Body of pancreas (tissue), 4 donors: ENCODE data around the gene IGF2BP1. TPM values are rescaled to one million over a fixed set of nuclear protein-coding genes. Genes with fewer than 3 reads are reported as not detected.

Source experiments
- ATAC-seq: fragments of 150-250 bp; one replicate; pipeline ENCODE4 v1.9.1; 2016
- DNase-seq, 4 donors: peaks; one replicate each; pipeline ENCODE4 v3.0.0-alpha.2; 2019
- H3K27ac ChIP-seq, 4 donors: fragments of 200-600 bp; sonication (generic); 1 replicate in 3 of 4; 2 replicates in 1 of 4; pipeline versions ENCODE4 v1.5.1 to v1.6.1; 2016 to 2019; ENCODE audit warnings: mild to moderate bottlenecking in 1 of 4, mixed read lengths in 1 of 4, moderate library complexity in 1 of 4
- H3K27me3 ChIP-seq, 2 donors: fragments of 200-600 bp; sonication (generic); one replicate each; pipeline ENCODE4 v1.6.0; 2016; ENCODE audit warnings: mild to moderate bottlenecking in 1 of 2
- H3K36me3 ChIP-seq, 2 donors: fragments of 200-600 bp; sonication (generic); replicated peaks in 1 of 2; 2 replicates each; pipeline ENCODE4 v1.5.1; 2016; ENCODE audit warnings: low read depth in 2 of 2; ENCODE audit not compliant: insufficient read depth in 1 of 2
- H3K4me1 ChIP-seq: fragments of 200-600 bp; sonication (generic); one replicate; pipeline ENCODE4 v1.6.0; 2016
- H3K4me3 ChIP-seq, 2 donors: fragments of 200-600 bp; sonication (generic); 1 replicate in 1 of 2; 2 replicates in 1 of 2; pipeline ENCODE4 v1.5.1; 2016 to 2019
- H3K9me3 ChIP-seq, 3 donors: fragments of 200-600 bp; sonication (generic); 1 replicate in 2 of 3; 2 replicates in 1 of 3; pipeline ENCODE4 v1.5.1; 2016
- CTCF ChIP-seq, 7 experiments: fragments of 450-650 bp in 4 of 7; fragments of 200-600 bp in 3 of 7; sonication (generic) in 3 of 7; IDR thresholded peaks; one replicate each; pipeline ENCODE4 v1.5.1; 2016 to 2019; ENCODE audit warnings: antibody characterized with exemption in 7 of 7
- POLR2A ChIP-seq, 3 donors: fragments of 450-650 bp; IDR thresholded peaks; one replicate each; pipeline ENCODE4 v1.6.1; 2016; ENCODE audit warnings: antibody characterized with exemption in 3 of 3, mild to moderate bottlenecking in 2 of 3
- WGBS, 2 donors: methylation state at CpG; one replicate each; pipeline ENCODE4 v1.1.5; 2017; 5-methylcytosine and 5-hydroxymethylcytosine counted together
- intact Hi-C: fragments of 100-400 bp; cut with DNase I; formaldehyde crosslinking; loops from one replicate; pipeline ENCODE4 v1.15.1; 2023
- total RNA-seq, 2 donors: library from RNA; depleted of rRNA; stranded (reverse); fragments of >200 nt; gene quantifications; one replicate each; pipeline ENCODE4 v1.1.0, GENCODE V29; 2016

The IGF2BP1 gene
- total RNA-seq, 2 donors from 2014 or later, result not detected

DNA sequence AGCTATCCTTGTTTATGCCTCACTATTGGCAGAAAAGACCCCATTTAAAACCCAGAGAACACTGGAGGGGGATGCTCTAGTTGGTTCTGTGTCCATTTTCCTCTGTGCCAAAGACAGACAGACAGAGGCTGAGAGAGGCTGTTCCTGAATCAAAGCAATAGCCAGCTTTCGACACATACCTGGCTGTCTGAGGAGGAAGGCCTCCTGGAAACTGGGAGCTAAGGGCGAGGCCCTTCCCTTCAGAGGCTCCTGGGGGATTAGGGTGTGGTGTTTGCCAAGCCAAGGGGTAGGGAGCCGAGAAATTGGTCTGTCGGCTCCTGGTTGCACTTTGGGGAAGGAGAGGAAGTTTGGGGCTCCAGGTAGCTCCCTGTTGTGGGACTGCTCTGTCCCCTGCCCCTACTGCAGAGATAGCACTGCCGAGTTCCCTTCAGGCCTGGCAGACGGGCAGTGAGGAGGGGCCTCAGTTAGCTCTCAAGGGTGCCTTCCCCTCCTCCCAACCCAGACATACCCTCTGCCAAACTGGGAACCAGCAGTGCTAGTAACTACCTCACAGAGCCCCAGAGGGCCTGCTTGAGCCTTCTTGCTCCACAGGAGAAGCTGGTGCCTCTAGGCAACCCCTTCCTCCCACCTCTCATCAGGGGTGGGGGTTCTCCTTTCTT, 56.1 kb downstream of the IGF2BP1 start:
- no peak for DNase-seq
- intact Hi-C loops, result no loop called here
- WGBS, 2 donors, result 56 to 69% methylated on average over 2 to 6 of the region's 6 CpGs

DNA sequence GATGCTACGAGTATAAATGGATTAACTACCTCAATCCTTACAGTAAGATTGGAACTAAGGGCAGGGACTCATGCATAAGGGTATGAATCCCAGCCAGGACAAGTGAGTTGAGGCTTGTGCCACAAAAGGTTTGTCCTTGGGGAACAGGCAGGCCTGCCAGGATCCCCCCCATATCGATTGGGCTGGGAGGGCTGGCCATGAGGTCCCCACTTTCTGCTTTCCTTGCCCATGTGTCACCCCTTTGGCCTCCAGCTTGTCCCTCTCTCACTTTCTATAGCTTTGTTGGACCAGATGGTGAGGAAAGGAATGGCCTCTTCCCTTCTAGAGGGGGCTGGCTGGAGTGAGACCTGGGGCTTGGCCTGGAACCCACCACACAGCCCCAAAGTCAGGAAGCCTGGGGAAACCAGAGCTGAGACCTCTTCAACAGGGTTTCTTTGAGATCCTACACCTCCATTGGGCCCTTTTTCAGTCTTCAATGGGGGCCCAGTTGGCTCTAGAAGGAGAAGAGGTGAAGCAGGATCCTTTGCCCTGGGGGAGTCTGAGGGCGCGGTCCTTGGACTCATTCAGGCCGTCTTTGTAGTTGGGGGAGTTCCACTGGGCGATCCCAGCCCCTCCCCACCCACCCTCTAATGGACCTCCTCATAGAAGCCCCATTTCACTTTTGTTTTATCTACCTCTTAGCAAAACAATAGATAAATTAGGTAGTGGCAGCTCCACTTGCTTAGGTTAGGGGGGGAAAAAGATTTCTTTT, 57.3 kb downstream of the IGF2BP1 start:
- DNase-seq (no peak), ATAC-seq (no peak)
- WGBS, 2 donors, result 78 to 95% methylated on average over 5 to 6 of the region's 6 CpGs
- intact Hi-C loops, result no loop called here
- H3K27ac ChIP-seq, result no peak overlapping the region
- no peak overlapping the region for H3K4me3 ChIP-seq
- H3K36me3 ChIP-seq, result no peaks in the 10 kb centered on the region
- TF ChIP-seq POLR2A (IDR thresholded peaks at IDR 0.05) (no peak), CTCF (IDR thresholded peaks at IDR 0.05) (no peak)
- H3K27me3 ChIP-seq, result no peaks in the 10 kb centered on the region
- no peaks in the 10 kb centered on the region for H3K4me1 ChIP-seq
- no peaks in the 10 kb centered on the region for H3K9me3 ChIP-seq

More for the DNA sequence above, 56.1 kb downstream of the IGF2BP1 start:
- H3K36me3 ChIP-seq, result no peaks in the 10 kb centered on the region
- H3K27me3 ChIP-seq, result no peaks in the 10 kb centered on the region
- TF ChIP-seq CTCF (IDR thresholded peaks at IDR 0.05) (no peak), POLR2A (IDR thresholded peaks at IDR 0.05) (no peak)
- no peak overlapping the region for H3K4me3 ChIP-seq
- H3K4me1 ChIP-seq, result no peaks in the 10 kb centered on the region
- H3K27ac ChIP-seq, result no peak overlapping the region
- no peaks in the 10 kb centered on the region for H3K9me3 ChIP-seq
- no peak for ATAC-seq

- Histone ChIP-seq H3K9me3 (no peaks in the 10 kb centered on the region), H3K27me3 (no peaks in the 10 kb centered on the region), H3K27ac (no peak overlapping the region), H3K4me3 (no peak overlapping the region), H3K36me3 (no peaks in the 10 kb centered on the region), H3K4me1 (no peaks in the 10 kb centered on the region)
- WGBS, 2 donors, result 57 to 64% methylated on average over 7 of the region's 7 CpGs
- ATAC-seq (no peak), DNase-seq (no peak)
- intact Hi-C loops, result no loop called here
- TF ChIP-seq CTCF (IDR thresholded peaks at IDR 0.05), result no peak
- no peak for TF ChIP-seq POLR2A (IDR thresholded peaks at IDR 0.05)
Measured at GRCh38 chr17:49055181-49055927, 58.2 kb downstream of the IGF2BP1 start.

DNA sequence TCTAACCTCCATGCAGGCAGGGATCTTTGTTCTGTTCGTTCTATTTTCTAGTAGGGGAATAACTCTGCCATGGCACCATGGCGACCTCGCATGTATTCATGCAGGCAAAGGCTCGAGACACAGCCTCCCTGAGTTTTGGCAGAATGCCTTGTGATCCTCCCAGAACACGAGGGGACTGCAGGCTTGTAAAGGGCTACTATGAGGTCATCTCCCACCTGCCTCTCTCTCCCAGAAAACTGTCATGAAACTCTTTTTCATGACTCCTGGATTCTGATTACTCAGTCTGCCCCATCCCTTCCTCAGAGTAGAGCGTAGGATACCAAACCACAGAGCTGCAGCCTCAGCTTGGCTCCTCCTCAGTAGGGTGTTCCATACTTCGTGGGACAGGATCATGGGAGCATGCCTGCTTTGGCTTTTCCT, 64.3 kb downstream of the IGF2BP1 start:
- H3K4me3 ChIP-seq, result no peak overlapping the region
- no peaks in the 10 kb centered on the region for H3K9me3 ChIP-seq
- ATAC-seq (no peak), DNase-seq (no peak)
- intact Hi-C loops, result no loop called here
- no peaks in the 10 kb centered on the region for H3K36me3 ChIP-seq
- H3K27ac ChIP-seq, result no peak overlapping the region
- TF ChIP-seq CTCF (IDR thresholded peaks at IDR 0.05), result no peak
- TF ChIP-seq POLR2A (IDR thresholded peaks at IDR 0.05), result no peak
- no peaks in the 10 kb centered on the region for H3K4me1 ChIP-seq
- WGBS, 2 donors, result 52 to 67% methylated on average over 7 of the region's 7 CpGs
- no peaks in the 10 kb centered on the region for H3K27me3 ChIP-seq
